ENCODE measurements around the gene SUGP1.

The SUGP1 gene

DNA sequence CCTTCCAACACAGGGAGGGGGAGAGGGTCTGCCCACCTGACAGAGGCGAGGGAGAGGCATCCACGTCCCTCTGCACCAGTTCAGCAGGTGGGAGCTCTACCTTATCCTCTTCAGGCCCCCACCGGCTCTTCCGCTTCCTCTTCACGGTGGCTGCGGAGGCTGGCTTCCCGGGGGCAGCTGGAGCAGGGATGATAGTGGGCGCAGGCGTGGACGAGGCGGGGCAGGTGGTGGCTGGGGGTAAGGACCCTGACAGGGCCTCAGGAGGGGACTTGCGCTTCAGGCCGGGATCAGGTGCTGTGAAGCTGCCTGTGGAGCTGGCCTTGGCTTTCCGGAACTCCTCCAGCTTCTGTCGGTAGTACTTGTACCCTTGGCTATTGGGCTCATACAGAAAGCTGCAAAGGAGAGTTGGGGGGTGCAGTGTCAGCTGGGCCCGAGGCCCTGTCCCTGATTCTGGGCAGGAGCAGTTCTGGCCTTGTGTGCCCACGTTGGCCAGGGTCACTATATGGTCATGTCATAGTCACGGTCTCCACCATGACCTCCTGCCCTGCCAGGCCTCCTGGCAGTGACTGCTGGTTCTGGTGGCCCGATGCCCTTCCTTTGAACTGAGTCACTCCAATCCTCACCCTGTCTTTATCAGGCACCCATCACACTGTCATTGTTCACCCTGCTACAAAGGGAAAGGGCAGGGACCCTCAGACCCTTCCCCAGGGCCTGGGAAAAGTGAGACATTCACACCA lies 23.2 kb downstream of the SUGP1 start:
- DNase-seq (ENCODE audit: low spot score), result no peak

- DNase-seq (ENCODE audit: low spot score), result no peak
Observed at GRCh38 chr19:19294914-19295313, 25.4 kb downstream of the SUGP1 start.

- DNase-seq (ENCODE audit: low spot score), result no peak
Observed at GRCh38 chr19:19292607-19293006, 27.7 kb downstream of the SUGP1 start.

DNA sequence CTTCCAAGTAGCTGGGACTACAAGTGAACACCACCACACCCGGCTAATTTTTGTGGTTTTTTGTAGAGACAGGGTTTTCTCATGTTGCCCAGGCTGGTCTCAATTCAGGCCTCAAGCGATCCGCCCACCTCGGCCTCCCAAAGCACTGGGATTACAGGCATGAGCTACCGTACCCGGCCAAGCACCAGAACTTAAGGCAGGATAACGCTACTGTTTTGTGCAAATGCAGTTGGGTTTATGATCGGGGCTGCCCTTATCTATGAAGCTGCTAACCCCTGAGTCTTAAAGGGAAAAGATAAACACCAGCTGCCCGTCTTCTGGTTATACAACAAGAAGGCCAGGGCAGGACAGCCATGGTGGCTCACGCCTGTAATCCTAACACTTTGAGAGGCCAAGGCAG lies 34.6 kb downstream of the SUGP1 start:
- DNase-seq (ENCODE audit: low spot score), result no peak

DNA sequence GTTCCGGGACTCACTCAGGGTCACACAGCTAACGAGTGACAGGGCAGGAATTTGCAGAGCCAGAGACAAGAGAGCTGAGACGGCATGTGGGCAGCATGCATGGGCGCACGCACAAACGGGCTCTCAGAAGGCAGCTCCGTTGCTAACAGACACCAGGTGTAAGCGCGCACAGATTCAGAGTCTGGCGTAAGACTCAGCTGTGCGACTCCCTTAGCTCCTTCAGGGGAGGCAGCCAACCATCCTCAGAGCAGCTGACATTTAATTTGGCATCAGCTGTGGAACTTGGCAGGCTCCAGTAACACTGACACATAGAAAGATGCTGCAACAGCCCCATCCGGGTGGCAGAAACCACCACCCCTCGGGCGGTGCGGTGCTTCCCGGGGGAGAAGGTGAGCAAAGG lies 39.7 kb downstream of the SUGP1 start:
- DNase-seq (ENCODE audit: low spot score), result no peak

DNA sequence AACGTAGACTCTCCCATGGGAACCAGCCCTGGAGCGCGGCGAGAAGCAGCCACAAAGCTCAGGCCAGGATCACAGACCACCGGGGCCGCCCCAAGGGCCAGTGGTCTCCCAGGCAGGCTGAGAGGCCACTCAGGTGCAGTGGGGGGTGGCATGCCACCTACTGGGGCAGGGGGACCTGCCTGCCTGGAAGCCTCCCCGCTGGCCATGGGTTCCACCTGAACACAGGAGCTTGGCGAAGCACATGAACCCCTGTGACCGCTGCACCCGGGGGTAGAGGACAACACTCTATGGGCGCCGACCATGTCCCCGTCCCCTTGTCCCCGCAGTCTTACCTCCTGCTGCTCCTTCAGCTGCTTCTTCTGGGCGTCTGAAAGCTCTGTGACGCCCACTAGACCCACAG lies 40.5 kb downstream of the SUGP1 start:
- no peak for DNase-seq (ENCODE audit: low spot score)

DNA sequence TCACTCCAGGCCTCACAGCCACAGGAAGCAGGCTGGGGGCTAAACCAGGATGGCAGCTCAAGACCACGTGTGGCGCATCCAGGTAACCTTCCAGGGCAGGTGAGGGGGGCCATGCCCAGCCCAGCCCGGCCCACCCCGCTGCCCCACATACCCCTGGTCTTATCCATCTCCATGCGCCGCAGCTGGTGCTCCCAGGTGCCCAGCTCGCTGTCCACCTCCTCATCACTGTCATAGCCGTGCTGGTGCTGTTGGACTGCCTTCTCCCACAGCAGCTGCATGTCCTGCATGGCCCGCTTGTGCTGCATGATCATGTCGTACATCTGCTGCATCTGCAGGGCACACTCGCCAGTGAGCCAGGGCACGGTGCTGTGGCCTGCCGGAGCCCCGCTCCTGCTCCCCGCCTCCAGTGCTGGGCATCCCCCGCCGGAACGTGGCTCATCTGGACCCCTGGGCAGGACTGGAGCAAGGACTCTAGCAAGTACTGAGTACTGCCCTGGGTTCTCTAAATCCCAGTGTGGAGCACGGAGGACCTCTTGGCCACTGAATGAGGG lies 41.2 kb downstream of the SUGP1 start:
- no peak for DNase-seq (ENCODE audit: low spot score)

- no peak for DNase-seq (ENCODE audit: low spot score)
Observed at GRCh38 chr19:19278315-19278714, 42.0 kb downstream of the SUGP1 start.

GRCh38 chr19:19276851-19277250 lies 43.5 kb downstream of the SUGP1 start:
- DNase-seq (ENCODE audit: low spot score), result no peak

DNA sequence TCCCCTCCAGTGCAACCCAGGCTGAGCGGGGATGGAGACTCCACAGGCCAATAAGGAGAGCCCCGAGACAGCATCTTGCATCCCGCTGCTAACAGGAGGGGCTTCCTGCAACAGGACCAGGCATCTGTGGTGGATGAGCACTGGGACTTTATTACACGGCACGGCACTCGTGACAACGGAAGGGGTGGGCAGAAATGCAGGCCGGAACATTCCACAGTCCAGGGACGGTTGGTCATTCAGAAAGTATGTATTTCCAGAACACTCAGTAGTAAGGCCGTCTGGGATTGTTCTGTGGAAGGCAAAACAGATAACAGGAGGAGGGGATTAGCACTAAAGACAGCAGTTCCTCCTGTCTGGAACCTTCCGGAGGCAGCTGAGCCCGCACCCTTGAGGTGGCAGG lies 43.9 kb downstream of the SUGP1 start:
- DNase-seq (ENCODE audit: low spot score), result no peak

GRCh38 chr19:19274716-19275565 lies 45.4 kb downstream of the SUGP1 start:
- DNase-seq (ENCODE audit: low spot score), result no peak

GRCh38 chr19:19274146-19274545 lies 46.2 kb downstream of the SUGP1 start:
- no peak for DNase-seq (ENCODE audit: low spot score)

GRCh38 chr19:19271828-19272599 lies 48.3 kb downstream of the SUGP1 start:
- DNase-seq (ENCODE audit: low spot score), result no peak

- DNase-seq (ENCODE audit: low spot score), result no peak
Observed at GRCh38 chr19:19270749-19271571, 49.3 kb downstream of the SUGP1 start.

GRCh38 chr19:19269952-19270694 lies 50.2 kb downstream of the SUGP1 start:
- no peak for DNase-seq (ENCODE audit: low spot score)

DNA sequence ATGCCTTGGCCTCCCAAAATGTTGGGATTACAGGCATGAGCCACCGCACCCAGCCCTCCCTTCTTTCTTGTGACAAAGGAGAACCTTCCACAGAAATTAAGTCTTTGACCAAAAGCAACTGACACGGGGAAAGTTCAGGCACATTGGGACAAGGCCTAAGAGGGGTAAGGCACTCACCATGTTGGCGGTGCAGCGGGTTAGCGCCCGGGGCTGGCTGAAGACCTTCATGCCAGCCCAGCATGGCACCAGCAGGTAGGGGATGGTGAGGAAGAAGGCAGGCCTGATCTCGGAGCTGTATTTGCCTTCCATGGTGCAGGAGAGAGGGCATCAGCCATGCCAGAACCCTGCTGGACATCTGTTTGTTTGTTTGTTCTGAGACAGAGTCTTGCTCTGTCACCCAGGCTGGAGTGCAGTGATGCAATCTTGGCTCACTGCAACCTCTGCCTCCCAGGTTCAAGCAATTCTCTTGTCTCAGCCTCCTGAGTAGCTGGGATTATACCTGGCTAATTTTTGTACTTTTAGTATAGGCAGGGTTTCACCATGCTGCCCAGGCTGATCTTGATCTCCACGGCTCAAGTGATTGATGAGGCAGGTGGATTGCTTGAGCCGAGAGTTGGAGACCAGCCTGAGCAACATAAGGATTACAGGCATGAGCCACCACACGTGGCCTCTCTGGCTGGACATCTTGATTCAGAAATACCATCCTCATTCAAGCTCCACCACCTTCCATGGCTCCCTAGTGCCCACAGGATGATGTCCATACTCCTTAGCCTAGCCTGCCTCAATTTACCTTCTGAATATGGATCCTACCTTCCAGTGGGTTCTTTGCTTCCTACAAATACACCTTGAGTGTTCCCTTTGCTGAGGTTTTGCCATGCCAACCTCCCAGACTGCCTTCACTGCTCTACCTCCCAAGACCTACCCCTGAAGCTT lies 51.6 kb downstream of the SUGP1 start:
- DNase-seq (ENCODE audit: low spot score), result no peak

DNA sequence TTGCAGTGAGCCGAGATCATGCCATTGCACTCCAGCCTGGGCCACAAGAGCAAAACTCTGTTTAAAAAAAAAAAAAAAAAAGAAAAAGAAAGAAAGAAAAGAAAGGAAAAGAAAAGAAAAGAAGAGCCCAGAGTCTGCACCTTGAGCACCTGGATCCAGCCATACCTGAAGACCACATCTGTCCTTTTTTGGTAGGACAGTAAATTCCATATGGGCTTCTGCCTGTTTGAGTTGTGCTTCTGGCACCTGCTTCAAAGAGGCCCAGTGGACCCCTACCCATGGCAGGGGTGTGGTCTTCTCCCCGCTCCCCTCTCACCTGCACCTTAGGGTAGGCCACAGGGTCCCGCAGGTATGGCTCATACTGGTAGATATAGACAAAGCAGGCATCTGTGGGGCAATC lies 53.0 kb downstream of the SUGP1 start:
- no peak for DNase-seq (ENCODE audit: low spot score)

DNA sequence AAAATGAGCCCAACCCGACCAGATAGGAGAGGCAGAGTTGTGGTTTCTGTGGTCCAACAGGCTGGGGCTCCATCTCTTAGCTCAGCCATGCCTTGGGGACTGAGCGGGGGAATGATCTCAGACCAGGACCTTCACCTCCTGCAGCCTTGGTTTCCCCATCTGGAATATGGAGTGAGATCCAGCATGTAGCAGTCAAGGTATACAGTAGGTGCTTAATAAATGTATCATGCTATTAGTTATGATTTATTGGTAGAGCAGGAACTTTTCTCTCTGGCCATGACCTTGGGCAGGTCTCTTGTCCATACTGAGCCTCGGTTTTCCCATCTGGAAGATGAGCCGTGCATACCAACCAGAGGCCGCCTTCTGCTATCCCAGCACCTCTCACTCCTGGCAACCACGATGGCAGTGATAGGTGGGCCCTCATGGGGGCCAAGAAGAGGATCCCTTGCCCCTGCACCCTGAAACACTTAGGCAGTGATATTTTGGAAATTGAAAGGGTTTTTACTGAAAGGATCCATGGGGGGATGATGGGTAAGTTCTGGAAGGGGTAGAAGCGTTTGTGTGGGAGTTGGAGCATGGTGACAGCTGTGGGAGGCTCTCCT lies 56.3 kb downstream of the SUGP1 start:
- DNase-seq (ENCODE audit: low spot score), result no peak
